ENCODE data around the gene PDE7B.

The PDE7B gene

DNA sequence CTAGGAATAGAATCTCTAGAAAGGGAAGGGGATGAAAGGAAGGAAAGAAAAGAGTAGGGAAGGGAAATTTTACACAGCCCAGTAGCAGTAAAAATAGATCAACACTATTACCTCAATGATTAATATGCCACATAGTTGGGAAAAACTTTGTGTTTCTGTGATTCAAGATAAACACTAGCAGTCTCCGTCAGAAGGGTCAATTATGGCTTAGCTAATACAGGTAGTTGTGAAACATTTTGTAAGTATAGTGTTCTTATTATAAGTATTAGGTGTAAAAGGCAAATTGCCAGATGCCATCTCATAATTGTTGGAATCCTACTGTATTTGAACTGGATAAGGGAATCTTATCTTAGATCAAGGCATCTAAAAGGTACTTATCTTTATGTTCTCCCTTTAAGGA lies 232.9 kb downstream of the PDE7B start:
- no peak overlapping the region for H3K4me3 ChIP-seq (replicated peaks in 1 of 2; ENCODE audit: low read depth in 2 of 2, low read length in 2 of 2)
- no peak for DNase-seq (ENCODE audit: low read depth in 2 of 2)
- TF ChIP-seq, protein P1, sequence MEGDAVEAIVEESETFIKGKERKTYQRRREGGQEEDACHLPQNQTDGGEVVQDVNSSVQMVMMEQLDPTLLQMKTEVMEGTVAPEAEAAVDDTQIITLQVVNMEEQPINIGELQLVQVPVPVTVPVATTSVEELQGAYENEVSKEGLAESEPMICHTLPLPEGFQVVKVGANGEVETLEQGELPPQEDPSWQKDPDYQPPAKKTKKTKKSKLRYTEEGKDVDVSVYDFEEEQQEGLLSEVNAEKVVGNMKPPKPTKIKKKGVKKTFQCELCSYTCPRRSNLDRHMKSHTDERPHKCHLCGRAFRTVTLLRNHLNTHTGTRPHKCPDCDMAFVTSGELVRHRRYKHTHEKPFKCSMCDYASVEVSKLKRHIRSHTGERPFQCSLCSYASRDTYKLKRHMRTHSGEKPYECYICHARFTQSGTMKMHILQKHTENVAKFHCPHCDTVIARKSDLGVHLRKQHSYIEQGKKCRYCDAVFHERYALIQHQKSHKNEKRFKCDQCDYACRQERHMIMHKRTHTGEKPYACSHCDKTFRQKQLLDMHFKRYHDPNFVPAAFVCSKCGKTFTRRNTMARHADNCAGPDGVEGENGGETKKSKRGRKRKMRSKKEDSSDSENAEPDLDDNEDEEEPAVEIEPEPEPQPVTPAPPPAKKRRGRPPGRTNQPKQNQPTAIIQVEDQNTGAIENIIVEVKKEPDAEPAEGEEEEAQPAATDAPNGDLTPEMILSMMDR (IDR thresholded peaks at IDR 0.05; ENCODE audit: low read depth, low read length): no peak

DNA sequence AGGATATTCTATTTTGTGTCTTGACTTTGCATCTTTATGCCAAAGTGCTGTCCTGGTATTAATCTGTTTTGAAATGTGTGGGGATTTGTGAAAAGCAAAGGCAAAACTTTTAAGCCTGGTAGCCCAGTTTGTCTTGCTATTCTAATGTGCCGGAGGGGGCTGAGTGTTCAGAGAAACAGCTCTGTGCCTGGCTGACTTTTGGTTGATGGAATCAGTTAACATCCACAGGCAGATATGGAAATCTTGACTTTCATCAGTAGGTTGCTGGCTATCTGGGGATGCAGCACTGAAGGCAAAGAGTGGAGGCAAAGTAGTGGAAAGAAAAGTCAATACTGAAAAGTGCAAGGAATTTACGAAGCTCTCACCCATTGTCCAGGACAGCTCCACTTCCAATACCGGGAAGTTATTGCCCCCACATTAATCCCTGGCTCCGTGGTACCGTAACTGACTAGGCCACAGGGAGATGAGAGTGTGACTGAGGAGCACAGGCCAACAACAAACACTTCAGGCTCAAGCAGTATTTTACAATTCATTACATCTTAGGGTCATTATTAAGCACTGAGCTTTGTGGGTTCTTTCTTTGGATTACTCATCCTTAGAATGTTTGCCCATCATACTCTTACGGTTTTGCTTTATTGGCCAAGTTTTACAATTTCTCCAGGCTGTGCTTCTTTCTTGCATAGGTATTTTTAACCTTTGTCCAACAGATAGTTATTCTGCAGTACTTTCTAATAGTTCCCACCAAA lies 234.0 kb downstream of the PDE7B start:
- H3K4me3 ChIP-seq (replicated peaks in 1 of 2; ENCODE audit: low read depth in 2 of 2, low read length in 2 of 2): no peak overlapping the region
- TF ChIP-seq, protein P1 (IDR thresholded peaks at IDR 0.05; ENCODE audit: low read depth, low read length): no peak
- DNase-seq (ENCODE audit: low read depth in 2 of 2): peak in 1 of 2 donors; percentile 57

DNA sequence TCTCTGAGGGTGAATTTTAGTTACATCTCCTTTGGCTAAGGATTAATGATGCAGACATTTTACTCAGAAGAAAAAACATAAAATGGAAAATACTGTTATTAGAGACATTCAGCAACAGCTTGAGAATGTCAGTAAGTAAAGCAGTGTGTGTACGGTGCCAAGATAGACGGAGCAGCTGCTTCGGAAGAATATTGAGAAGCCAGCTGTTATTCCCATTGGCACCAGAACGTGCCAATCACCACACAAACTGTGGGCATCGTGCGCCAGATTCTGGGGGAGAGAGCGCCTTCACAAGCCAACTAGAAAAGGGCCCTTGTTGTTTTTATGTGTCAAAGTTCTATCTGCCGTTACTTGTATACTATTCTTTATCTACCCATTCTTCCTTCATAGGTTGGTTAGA lies 235.2 kb downstream of the PDE7B start:
- H3K4me3 ChIP-seq (replicated peaks in 1 of 2; ENCODE audit: low read depth in 2 of 2, low read length in 2 of 2): no peak overlapping the region
- TF ChIP-seq, protein P1 (IDR thresholded peaks at IDR 0.05; ENCODE audit: low read depth, low read length): no peak

DNA sequence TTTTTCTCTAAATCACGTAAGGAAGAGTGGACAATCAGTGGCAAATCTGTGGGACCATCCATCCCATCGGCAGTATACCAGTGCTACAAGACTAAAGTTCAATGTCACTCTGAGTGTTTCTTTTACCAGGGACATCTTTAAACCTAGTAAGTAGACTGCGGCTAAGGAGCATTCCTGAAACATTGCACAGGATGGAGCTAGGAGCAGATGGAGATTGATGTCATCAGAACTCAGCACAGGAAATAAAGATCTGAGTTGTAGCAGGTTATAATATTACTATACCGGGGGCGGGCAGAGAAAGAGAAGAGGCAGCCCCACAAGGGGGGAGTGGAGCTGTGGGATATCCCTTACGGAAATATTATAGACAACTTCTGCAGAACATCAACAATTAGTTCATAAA lies 236.5 kb downstream of the PDE7B start:
- TF ChIP-seq, protein P1 (IDR thresholded peaks at IDR 0.05; ENCODE audit: low read depth, low read length): no peak
- DNase-seq (ENCODE audit: low read depth in 2 of 2): peak in 1 of 2 donors; percentile 69
- no peak overlapping the region for H3K4me3 ChIP-seq (replicated peaks in 1 of 2; ENCODE audit: low read depth in 2 of 2, low read length in 2 of 2)

More for the DNA sequence above, 235.2 kb downstream of the PDE7B start:
- peak in 1 of 2 donors; percentile 75 for DNase-seq (ENCODE audit: low read depth in 2 of 2)

DNA sequence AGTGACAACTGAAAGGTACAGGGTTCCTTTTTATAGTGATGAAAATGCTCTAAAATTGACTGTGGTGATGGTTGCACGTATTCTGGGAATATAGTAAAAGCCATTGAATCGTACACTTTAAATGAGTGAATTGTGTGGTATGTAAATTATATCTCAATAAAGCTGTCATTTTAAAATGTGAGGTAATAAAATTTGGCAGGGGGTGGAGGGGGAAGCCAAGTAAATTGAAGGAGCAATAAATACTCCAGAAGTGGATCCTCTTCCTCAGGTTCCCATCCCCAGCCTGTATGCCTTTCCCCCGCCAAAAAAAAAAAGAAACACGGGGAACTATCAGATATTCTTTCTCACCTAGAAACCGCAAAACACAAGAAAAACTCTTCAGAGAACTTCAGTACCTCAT lies 237.2 kb downstream of the PDE7B start:
- no peak overlapping the region for H3K4me3 ChIP-seq (replicated peaks in 1 of 2; ENCODE audit: low read depth in 2 of 2, low read length in 2 of 2)
- no peak for DNase-seq (ENCODE audit: low read depth in 2 of 2)
- TF ChIP-seq, protein P1 (IDR thresholded peaks at IDR 0.05; ENCODE audit: low read depth, low read length): no peak

DNA sequence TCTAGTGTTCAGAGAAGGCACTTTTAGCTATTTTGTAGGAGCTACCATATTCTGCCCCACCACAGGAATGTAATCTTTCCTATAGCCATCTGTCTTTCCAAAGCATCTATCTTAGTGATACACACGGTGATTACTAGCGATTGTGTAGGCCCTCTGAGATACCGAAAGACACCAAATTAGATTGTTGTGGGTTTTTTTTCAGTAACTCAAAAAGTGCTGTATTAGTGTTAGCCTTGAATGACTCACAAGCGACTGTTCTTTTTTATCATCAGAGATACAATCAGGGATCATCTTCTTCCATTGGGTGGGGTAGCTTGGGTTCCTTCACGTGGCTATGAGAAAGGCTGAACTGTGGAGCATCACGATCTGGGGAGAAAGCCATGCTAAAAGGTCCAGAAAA lies 238.4 kb downstream of the PDE7B start:
- no peak overlapping the region for H3K4me3 ChIP-seq (replicated peaks in 1 of 2; ENCODE audit: low read depth in 2 of 2, low read length in 2 of 2)
- TF ChIP-seq, protein P1 (IDR thresholded peaks at IDR 0.05; ENCODE audit: low read depth, low read length): no peak
- no peak for DNase-seq (ENCODE audit: low read depth in 2 of 2)

DNA sequence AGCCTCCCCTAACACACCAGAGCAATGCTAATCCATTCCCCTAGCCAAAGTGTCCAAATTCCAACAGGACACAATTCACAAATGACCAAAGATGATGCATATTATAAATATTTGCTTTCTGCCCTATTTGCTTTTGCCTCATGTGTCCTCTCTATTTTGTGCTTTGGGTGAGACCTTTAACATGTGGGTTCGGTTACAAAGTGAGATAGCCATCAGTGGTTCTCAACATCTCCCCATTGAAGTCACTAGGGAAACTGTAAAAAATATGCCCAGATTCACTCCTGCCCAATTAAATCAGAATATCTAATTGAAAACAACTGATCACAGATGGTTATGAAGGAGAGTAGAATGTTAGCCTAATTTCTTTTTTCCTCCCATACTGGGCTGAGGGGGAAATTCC lies 239.4 kb downstream of the PDE7B start:
- H3K4me3 ChIP-seq (replicated peaks in 1 of 2; ENCODE audit: low read depth in 2 of 2, low read length in 2 of 2): no peak overlapping the region
- DNase-seq (ENCODE audit: low read depth in 2 of 2): no peak
- TF ChIP-seq, protein P1 (IDR thresholded peaks at IDR 0.05; ENCODE audit: low read depth, low read length): no peak

Data from cardiac fibroblast (primary cell).